Cortex of kidney (tissue), 1 donor: ENCODE data around the gene EGLN3.

Source experiments
- DNase-seq: peaks from one replicate; lab custom pipeline; 2025; lab: John Stamatoyannopoulos, UW

Gene EGLN3

DNA sequence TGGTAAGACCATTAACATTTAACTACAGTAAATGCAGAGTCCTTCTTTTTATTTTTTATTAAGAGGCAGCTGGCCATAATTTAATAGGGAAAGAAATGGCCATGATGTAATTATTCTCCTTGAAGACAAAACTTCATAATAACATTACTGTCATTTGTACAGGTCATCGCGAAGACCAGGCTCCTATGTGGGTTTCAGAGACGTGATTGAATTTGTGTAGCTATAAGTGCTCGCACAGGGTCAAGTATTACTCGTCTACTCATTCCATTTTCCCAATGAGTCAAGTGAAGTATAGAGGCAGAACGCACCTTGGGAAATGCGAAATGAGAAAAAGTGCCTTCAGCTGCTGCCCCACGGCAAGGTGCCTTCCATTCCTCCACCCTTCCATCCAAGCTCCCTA lies 40.4 kb downstream of the EGLN3 start:
- no peak for DNase-seq

DNA sequence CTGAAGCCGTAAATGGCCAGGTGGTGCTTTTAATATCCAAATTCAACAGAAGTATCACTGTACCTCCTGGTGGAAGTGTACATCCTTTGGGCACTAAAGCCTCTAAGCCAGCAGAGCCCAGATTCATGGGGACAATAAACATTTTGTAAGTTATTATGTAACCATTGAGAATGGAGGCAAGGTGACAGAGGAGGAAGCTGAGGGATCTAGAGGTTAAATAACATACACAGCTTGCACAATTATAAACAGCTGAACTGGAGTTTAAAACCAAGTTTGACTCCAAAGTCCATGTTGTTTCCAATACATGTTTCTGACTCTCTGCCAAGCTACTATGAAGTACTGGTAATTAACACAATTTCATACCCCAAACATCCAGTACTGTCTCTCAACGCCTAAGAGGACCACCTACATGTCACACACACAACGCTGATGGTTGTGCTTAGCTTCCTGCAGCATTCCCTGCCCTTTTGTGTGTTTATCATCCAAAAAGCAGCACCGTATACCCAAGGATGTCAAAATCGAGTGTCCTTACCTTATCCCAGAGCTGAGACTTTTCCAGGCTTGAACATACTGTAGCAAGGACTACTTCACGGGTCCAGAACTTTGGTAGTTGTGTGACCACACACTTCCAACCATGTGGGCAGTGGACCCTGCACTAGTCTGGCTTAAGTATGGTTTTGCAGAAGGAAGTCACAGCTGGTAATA lies 41.3 kb downstream of the EGLN3 start:
- DNase-seq = no peak

DNA sequence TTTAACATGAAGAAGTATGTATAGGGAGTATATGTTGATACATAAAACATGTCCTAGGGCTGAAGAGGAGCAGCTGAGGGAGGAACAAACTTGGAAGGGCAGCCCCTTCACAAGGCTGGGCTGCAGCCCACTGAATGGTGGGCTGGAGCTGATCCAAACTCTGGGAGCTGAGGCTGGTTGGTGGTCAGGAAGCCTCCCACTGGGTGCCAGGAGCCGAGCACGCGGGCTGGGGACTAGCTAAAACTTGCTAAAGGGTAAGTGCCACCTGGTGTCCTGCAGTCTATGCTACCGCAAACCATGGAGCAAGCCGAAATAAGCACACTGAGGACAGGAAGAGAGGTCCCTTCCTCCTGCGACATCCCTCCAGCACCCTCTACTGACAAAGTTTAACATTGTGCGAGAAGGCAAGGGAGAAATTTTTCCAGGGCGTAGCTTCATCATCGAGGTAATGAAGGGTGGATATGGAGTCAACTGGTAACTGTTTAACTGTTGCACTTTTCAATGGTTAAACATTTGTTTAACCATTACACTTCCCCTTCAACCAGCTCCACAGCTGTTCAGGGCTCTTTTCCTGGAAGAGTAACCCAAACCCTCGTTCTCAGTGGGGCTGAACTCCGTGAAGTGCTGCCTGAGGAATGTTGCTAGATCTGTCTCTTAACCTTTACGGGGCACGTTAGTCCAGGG lies 42.2 kb downstream of the EGLN3 start:
- no peak for DNase-seq

DNA sequence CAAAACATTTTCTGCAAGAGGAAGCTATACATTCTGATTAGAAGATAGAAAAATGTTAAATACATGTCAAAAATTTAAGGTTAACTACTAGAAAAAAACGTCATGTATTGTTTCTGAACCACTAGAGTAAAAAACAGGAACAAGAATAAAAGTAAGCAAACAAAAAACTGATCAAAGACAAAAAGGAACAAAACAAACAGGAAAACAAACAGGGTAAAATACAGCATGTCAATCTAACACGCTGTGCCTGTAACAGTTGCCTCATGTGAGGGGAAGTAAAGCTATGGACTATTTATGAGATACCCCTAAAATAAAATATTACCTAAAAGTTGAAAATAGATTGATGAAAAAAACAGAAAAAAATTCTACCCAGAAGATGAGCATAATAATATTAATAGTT lies 43.9 kb downstream of the EGLN3 start:
- DNase-seq = no peak

DNA sequence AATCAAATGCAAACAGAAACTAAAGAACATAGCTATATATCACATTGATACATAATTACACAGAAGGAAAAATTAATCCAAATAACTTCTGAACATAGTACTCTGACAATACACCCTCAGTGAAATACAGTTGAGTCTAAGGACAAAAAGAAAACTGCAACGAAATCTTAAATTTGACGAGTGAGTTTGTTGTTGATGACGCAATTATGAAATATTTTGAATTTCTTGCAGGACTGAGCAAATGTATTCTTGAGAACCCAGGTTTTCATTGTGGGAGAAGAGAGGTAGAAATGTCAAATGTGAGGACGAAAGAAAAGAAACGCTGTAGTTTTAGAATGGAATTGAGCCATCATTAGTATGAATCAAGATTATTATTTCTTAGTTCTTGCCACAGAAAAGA lies 46.3 kb downstream of the EGLN3 start:
- no peak for DNase-seq

DNA sequence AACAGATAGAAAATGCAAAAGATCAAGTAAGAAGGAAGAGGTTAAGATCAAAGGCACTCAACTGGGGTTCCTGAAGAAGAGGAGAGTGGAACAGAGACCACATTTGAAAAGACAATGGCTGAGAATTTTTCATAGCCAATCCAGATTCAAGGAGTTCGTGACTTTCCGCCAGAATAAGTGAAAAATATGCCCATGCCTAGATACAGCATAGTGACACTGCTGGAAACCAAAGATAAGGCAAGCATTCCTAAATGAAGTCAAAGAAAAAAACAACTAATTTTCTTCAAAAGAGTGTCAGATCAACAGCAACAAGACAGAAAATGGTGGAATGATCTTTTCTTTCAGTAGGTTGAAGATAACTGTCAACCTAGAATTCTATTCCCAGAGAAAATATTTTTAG lies 47.5 kb downstream of the EGLN3 start:
- no peak for DNase-seq

DNA sequence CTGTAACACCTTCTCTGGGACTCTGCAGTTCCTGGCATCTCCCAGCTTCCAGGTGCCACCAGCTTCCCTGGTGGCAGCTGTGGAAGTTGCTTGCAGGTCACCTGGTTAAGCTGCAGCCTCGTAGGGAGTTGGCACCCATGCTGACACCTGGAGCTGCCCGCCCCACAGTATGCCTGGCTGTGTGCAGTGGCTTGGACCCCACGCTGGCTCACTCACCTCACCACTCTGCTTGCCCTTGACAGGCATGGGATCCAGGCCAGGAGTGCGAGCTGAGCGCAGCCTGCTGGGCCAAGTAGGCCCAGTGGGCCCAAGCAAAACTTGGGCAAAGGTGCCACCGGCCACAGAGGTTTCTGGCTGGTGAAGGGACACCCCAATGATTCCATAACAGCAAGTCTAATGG lies 48.5 kb downstream of the EGLN3 start:
- DNase-seq = no peak

DNA sequence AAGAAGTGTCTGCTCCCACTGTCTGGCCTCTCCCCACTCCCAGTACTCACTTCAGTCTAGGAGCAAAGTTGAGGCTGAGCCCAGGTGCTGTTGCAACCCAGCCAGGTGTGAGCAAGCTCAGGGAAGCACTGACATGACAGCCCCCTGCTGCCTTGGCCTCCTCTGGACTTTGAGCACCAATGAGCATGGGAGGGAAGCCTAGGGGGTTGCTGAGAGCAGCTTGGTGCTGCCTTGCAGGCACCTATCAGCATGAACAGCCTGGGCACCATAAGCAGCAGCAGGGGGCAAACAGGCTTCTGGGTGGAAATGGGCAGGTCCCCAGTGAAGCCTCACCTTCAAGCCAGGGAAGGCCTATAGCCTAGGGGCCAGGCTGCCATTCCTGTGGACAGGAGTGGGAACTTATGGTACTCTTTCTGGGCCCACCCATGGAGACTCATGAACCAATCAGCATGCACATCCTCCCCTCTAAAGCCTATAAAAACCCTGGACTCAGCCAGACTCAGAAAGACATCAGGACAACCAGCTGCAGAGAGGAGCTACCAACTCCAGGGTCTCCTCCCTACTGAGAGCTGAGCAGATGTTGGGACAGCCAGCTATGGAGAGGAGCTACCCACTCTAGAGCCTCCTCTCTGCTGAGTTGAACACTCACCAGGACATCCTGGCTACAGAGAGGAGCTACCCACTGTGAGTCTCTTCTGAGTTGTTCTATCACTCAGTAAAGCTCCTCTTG lies 49.3 kb downstream of the EGLN3 start:
- no peak for DNase-seq

DNA sequence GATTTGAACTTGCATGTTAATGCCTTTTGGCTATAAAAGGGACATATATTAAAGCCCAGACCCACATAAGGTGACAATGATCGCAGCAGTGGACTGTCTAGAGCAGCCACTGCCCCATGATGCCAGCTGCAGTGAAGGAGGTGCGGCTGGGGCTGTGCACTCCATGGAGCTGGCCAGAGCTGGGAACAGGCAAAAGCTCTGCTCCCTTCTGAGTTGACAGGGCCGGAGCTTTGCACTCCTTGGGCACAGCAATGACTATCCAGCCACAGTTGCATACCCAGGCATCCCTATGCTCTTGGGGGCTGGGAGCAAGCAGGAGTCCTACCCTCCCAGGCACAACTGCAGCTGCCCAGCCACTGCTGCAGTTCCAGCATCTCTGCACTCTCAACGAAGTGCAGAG lies 50.2 kb downstream of the EGLN3 start:
- no peak for DNase-seq

DNA sequence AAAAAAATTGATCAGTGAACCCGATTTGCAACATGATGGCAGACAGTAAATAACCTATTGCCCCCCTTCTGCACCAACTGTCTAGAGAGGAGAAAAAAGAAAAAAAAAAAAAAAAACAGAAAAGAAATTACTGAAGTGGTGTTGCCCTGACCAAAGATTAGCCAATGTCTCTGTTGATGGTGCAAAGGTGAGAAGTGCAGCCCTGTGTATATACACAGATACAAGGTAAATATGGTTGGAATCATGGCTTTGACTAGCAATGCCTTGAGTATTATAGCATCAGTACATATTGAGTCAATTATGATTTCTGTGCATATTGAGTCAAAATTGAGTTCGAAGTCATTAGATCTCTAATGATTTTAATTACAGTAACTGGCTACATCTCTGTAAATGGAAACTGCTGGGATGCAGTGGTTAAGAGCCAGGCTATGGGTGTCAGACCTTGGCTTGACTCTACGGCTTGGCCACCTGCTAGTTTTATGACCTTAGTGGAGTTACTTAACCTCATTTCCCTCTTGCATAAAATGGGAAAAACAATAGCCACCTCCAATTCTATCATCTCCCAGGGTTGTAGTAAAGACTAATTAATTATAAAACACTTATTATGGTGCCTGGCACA lies 51.0 kb downstream of the EGLN3 start:
- no peak for DNase-seq

DNA sequence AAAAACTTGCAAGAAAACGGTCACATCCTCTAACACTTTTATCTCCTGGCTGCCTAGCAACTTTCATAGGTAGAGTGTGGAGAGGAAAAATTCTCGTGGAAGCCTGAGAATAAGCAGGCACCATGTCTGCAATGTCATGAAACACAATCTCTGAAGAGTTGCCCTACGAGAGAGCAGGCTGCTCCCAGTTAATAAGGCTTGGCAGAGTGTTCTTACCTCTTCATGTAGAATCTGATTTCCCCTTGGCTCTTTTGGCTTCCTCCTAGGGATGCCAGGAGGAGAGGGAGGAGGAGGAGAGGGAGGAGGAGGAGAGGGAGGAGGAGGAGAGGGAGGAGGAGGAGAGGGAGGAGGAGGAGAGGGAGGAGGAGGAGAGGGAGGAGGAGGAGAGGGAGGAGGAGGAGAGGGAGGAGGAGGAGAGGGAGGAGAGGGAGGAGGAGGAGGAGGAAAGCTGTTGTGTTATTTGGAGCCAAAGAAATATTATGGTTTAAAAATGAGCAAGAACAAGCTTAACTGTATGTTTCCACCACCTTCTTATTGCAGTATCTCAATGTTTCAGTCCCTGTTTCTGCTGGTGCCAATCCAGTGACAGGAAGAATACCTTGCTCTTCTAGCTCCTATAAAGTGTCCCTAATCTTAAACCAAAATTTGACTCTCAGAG lies 52.9 kb downstream of the EGLN3 start:
- DNase-seq = no peak

DNA sequence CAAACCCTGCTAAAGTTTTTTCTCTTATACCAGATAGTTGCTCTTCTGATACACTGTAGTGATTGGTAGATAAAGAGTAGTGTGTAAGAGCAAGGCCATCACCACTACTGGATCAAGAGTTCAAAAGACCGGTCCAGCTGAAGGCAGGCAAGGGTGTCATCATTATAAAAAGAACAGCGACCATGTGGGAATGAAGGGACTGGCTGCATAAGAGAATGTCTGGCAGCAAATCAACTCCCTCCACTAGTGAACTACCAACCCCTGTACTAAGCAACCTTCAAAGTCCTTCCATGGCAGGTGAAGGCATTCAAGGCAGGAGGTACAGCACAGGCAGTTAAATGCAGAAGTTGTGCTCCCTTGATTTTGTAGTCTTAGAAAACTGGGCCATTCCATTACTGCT lies 53.5 kb downstream of the EGLN3 start:
- no peak for DNase-seq

DNA sequence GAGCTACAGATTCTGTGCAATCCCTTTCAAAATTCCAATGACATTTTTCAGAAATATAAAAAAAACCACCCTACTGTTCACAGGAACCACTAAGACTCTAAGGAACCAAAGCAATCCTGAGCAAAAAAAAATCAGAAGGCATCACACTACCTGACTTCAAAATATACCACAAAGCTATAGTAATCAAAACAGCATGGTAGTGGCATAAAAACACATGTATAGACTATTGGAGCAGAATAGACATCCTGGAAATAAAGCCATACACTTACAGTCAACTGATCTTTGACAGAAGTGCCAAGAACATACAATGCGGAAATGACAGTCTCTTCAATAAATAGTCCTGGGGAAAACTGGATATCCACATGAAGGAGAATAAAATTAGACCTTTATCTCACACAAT lies 56.5 kb downstream of the EGLN3 start:
- no peak for DNase-seq

DNA sequence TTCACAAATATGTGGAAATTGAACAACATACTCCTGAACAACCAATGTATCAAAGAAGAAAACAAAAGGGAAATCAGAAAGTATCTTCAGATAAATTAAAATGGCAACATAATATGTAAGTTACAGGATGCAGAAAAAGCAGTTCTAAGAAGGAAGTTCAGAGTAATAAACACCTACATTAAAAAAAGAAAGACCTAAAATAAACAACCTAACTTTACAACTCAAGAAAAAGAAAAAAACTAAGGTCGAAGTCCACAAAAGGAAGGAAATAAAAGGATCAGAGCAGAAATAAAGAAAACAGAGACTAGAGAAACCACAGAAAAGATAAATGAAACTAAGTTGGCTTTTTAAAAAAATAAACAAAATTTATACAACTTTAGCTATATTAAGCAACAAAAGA lies 59.2 kb downstream of the EGLN3 start:
- no peak for DNase-seq

DNA sequence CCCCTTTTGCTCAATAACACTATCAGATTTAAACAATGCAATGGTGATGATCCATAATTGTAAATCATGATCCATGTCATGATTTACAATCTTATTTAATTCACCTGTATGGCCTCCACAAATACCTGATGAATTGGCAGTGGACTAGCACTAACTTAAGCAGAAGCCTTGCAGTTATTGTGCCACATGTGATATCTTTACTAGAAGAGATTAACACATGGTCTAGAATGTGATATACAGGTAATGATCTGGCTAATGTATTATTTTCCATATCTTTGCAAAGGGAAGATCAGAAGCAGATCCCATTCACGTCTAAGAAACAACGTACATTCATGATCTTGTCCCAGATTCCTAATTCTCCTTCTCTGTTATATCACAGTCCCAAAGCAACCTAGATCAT lies 66.0 kb downstream of the EGLN3 start:
- DNase-seq = no peak

DNA sequence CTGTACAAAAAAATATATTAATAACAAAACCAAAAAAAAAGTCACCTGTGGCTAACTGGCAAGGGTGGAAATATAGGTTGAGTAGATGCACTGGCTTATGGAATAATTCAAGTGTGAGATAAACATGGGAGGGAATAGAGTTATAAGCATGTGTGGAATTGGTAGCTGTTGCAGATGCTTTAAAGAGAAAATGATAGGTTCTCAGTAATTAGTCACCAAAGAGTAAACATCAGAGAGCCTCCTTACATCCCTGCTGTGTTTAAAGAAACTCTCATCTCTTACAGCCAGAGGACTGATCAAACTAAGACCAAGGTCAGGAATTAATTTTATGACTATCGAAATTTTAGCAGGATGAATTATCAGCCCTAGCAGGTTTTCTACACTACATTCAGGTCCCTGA lies 70.5 kb downstream of the EGLN3 start:
- no peak for DNase-seq

DNA sequence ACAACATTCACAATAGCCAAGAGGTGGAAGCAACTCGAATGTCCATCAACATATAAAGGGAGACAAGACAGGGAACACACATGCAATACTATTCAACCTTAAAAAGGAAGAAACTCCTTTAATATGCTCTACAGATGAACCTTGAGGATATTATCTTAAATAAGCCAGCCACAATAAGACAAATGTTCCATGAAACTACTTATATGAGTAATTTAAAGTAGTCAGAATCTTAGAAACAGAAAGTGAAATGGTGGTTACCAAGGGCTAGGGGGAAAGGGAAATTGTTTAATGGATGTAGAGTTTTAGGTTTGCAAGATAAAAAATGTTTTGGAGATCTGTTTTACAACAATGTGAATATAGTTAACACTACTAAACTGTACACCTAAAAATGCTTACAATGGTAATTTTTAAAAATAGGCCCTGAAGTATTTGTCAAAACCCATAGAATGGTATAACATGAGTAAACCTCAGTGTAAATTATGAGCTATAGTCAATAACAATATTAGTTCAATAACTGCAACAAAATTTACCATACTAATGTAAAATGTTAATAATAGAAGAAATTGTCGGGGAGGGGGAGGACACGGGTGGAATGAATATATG lies 71.1 kb downstream of the EGLN3 start:
- no peak for DNase-seq

DNA sequence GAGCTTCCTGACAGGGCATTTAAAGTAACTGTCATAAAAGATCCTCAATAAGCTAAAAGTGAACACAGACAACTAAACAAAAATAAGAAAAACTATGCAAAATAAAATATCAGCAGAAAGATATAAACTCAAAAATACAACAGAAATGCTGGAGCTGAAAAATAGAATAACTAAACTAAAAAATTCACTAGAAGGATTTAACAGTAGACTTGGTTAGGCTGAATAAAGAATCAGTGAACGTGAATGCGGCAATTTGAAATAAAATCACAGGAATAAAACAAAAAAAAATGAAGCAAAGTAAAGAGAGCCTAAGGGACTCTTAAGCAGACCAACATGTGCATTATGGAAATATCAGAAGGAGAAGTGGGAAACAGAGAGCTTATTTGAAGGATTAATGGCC lies 74.6 kb downstream of the EGLN3 start:
- DNase-seq = no peak
